ENCODE results near the gene NLE1.
"Not testable (repeated sequence)": the region's sequence is repeated elsewhere in the genome, so short reads cannot be mapped to it uniquely, and the experiment has no call there.

NLE1 gene

GRCh38 chr17:35161281-35161761 is 19.2 kb upstream of the NLE1 start:
- no peak for DNase-seq

GRCh38 chr17:35160354-35161201 is 18.5 kb upstream of the NLE1 start:
- DNase-seq, result no peak

GRCh38 chr17:35159940-35160339 is 17.8 kb upstream of the NLE1 start:
- DNase-seq, result no peak

GRCh38 chr17:35155246-35155645 is 13.1 kb upstream of the NLE1 start:
- DNase-seq, result no peak

- no peak for DNase-seq
Observed at GRCh38 chr17:35154196-35155165, 12.4 kb upstream of the NLE1 start.

- no peak for DNase-seq
Observed at GRCh38 chr17:35152421-35153140, 10.5 kb upstream of the NLE1 start.

GRCh38 chr17:35151080-35151479 is 9.0 kb upstream of the NLE1 start:
- DNase-seq, result not testable (repeated sequence)

- no peak for DNase-seq
Observed at GRCh38 chr17:35149941-35150340, 7.8 kb upstream of the NLE1 start.

- no peak for DNase-seq
Observed at GRCh38 chr17:35148144-35148543, 6.0 kb upstream of the NLE1 start.

GRCh38 chr17:35147375-35147905 is 5.3 kb upstream of the NLE1 start, which contains the start of gene UNC45B:
TSS of gene UNC45B (plus strand) at chr17:35147817. CDS start at chr17:35148264, 447 bp downstream.
- DNase-seq, result no peak

GRCh38 chr17:35146214-35146833 is 4.2 kb upstream of the NLE1 start:
- DNase-seq, result no peak

- no peak for DNase-seq
Observed at GRCh38 chr17:35144840-35145239, 2.7 kb upstream of the NLE1 start.

- no peak for DNase-seq
Observed at GRCh38 chr17:35142467-35142796, 329 bp upstream of the NLE1 start.

GRCh38 chr17:35138218-35138617 is 3.9 kb downstream of the NLE1 start:
- DNase-seq, result no peak

GRCh38 chr17:35135322-35135721 is 6.8 kb downstream of the NLE1 start:
- DNase-seq, result no peak

GRCh38 chr17:35132816-35133550 is 9.1 kb downstream of the NLE1 start:
- DNase-seq, result no peak

- DNase-seq, result no peak
Observed at GRCh38 chr17:35132099-35132498, 10.0 kb downstream of the NLE1 start.

- no peak for DNase-seq
Observed at GRCh38 chr17:35130392-35130791, 11.7 kb downstream of the NLE1 start.

GRCh38 chr17:35129973-35130351 is 12.1 kb downstream of the NLE1 start:
- DNase-seq, result no peak

- DNase-seq, result no peak
Observed at GRCh38 chr17:35129154-35129972, 12.7 kb downstream of the NLE1 start.

Measured in NCI-H2107 (cell line).